DMS153 (cell line): ENCODE results near the gene RBM43.
A peak's percentile ranks its signal among the peaks of the same experiment; 100 is the strongest.
"Not testable (repeated sequence)": the region's sequence is repeated elsewhere in the genome, so short reads cannot be mapped to it uniquely, and the experiment has no call there.

Experiments
- DNase-seq: peaks from one replicate; lab custom pipeline; 2025; lab: John Stamatoyannopoulos, UW

RBM43 gene

DNA sequence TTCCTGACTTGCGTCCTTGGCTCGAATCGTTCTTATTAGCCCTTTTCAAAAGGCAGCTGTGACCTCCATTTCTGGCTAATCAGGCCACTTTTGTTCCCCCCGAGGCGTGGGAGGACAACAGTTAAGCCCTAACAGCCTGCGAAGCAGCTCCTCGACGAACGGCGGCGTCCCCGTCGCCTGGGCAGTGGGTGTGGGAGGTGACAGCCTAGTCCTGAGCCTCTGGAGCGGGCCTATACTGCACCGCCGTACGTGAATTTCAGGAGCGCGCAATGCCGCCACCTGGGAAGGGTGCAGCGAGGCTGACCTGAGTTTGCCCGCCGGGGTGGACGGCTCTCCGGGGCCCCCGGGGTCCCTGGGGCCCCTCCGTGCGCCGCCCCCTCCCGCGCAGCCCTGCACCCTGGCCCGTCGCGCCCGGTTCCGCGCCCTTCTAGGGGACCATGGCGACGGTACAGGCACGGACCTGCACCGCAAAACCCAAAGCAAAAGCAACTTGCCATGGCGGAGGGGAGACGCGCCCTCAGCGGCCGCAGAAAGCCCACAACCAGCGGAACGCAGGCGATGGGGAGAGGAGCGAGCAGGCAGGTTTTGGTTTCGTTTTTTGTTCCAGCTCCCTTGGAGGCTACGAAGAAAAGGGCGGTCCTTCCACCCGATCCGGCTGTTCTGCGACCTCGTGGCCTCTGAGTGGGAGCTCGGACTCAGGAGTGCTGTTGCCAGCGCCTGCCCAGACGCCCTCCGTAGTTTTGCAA is at the start of gene RBM43:
TSS of gene RBM43 (minus strand) at position 633 of the 746 bp plus-strand sequence. CDS start at position 497, 136 bp downstream.
- DNase-seq: peak; percentile 67

DNA sequence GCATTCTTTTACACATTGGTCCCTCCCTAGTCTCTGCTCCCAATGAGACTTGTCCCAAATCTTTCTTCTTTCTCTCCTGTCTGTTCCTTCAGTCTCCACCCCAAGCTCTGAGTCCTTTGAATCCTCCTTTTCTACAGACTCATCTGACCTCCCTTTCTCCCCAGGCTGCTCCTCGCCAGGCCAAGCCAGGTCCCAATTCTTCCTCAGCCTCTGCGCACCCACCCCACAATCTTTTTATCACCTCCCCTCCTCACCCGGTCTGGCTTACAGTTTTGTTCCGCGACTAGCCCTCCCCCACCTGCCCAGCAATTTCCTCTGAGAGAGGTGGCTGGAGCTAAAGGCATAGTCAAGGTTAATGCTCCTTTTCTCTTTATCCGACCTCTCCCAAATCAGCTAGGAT is 48.6 kb upstream of the RBM43 start:
- DNase-seq: not testable (repeated sequence)

DNA sequence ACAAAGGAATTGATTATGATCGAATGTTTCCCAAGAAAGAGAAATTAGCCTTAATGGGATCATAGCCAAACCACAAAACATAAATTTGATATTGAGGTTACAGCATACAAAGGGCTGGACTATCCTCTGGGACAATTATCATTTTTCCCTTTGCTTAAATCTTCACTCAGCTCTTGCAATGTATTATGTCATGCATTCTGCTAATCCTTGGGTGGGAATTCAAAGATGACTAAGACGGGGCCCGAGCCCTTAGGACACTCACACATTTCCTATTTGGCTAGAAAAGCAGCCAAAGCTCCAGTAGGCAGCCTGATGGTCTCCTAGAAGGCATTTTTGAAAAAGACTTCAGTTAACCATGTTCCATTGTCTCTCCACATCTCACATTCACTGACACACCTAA is 45.0 kb upstream of the RBM43 start:
- no peak for DNase-seq

DNA sequence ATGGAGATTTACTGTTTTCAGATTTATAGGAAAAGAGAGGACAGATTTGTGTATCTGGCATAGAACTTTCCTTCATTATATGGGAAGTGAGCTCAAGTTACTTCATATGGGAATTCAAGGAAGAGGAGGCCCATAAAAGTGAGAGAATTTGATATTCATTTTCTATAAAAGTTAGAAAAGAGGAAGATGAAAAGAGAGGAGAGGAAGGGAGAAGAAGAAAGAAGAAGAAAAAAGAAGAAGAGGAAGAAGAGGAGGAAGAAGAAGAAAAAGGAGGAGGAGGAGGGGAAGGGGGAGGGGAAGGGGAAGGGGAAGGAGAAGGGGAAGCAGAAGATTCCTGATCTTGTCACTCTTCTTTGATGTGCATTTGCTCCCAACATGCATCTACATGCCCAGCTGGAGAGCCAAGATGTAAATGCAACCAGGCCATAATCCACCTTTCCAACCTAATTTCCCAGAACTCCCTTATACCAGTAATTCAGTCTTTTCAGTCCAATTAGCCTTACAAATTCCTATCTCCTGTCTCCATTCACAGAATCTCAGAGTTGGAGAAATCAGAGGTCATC is 43.5 kb upstream of the RBM43 start:
- DNase-seq: no peak

GRCh38 chr2:151302879-151303278 is 41.2 kb upstream of the RBM43 start:
- DNase-seq: no peak

- no peak for DNase-seq
Observed at GRCh38 chr2:151302404-151302803, 40.7 kb upstream of the RBM43 start.

DNA sequence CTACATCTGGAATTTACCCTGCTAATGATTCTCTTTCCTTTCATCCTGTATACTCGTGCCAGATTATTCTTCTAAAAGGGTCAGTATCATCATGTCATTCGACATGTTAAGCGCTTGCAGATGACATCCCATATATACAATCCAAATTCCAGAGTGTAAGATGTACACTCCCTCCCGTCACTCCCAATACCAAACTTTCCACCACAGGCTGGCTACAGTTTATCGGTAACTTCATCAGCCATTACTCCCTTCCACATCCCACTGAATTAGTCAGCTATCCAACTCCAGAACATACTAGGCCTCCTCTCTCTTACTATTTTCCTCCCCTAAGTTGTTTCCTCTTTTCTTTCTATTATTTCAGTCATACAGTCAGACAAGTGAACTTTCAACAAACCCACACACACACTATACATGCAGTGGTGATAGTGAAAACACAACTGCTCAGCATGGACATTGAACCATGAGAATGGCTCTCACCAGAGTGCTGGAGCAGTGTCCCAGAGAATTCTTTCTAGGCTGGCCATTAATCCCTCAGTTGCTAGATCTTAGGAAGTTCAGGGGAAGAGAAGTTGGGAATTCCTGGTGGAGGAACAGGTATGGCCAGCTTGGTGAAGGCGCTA is 38.4 kb upstream of the RBM43 start:
- no peak for DNase-seq

- DNase-seq: no peak
Observed at GRCh38 chr2:151297882-151298281, 36.2 kb upstream of the RBM43 start.

DNA sequence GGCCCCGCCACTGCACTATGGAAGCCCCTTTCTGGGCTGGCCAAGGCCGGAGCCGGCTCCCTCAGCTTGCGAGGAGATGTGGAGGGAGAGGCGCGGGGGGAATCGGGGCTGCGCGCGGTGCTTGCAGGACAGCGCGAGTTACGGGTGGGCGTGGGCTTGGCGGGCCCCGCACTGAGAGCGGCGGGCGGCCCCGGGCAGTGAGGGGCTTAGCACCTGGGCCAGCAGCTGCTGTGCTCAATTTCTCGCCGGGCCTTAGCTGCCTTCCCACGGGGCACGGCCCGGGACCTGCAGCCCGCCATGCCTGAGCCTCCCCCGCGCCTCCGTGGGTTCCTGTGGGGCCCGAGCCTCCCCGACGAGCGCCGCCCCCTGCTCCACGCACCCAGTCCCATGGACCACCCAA is 34.3 kb upstream of the RBM43 start:
- DNase-seq: not testable (repeated sequence)

DNA sequence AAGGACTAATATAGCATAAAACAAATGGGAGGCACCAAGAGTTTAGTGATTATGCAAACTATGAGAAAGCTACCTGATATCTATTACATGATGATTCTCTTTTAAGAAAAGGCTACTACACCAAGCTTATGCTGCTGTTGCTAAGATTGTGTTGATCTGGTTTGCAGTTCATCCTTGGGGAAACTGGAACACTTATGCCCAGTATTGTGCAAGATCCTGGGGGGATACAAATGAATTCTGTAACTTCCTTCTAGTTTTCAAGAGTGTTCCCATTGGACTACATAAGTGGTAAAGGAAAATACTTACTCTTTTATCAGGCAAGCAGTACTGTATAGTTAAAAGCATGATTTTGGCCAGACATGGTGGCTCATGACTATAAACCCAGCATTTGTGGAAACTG is 30.9 kb upstream of the RBM43 start:
- DNase-seq: no peak

DNA sequence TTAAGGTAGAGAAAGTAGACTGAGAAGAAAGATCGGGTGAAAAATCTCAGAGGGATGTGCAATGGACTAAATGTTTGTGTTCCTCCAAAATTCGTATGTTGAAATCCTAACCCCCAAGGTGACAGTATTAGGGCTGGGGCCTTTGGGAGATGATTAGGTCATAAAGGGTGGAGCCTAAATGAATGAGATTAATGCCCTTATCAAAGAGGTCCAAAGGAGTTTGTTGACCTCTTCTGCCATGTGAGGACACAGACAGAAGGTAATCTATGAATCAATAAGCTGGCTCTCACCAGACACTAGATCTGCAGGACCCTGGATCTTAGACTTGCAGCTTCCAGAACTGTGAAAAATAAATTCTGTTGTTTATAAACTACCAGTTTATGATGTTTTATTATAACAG is 30.5 kb upstream of the RBM43 start:
- no peak for DNase-seq

GRCh38 chr2:151291224-151291623 is 29.6 kb upstream of the RBM43 start:
- DNase-seq: no peak

- no peak for DNase-seq
Observed at GRCh38 chr2:151289972-151290866, 28.6 kb upstream of the RBM43 start.

DNA sequence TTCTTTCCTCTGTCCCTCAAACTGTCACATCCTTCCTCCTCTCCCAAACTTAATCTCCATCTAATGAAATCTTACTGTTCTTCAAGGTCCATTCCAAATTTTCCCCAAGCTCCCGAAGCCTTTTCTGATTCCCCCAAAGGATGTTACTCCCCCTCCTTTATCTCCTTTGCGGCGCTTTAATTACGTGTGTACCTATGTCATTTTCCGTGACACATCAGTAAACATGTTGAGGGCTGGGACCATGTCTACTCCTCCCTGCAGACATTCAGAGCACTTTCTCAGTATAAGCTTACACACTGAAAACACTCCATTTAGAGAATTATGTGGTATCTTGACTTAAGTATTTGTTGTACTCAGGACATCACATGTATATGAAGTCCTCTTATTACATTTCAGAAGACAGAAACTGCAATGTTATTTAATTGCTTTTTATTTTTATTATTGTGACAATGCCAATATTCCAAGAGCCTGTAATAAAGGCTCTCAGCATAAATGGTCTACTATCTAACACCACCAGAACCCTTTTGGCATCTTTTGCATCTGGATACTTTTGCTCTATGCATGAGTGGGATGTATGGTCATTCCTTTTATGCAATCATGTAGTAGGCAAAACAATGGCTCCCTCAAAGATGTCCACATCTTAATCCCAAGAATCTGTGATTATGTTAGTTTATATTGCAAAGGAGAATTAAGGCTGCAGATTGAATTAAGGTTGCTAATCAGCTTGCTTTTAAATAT is 26.0 kb upstream of the RBM43 start:
- no peak for DNase-seq

- DNase-seq: no peak
Observed at GRCh38 chr2:151282401-151282800, 20.7 kb upstream of the RBM43 start.

GRCh38 chr2:151280271-151280670 is 18.6 kb upstream of the RBM43 start:
- DNase-seq: no peak

- no peak for DNase-seq
Observed at GRCh38 chr2:151278487-151278886, 16.8 kb upstream of the RBM43 start.

DNA sequence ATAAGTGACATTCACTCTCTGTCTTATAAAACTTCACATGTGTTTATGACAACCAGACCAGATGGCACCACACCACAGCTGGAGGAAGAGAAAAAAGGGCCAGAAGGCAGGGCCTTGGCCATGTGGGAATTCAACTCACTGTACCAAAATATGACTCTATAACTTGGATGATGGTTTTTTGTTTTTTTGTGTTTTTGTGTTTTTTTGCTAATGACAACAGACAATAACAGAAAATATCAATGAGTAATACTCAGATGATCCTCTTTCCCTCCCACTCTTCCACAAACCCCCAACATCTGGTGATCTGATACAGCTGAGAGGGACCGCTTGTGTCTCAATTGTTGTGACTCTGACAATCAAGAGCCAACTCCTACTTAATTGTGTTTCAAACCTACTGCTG is 15.4 kb upstream of the RBM43 start:
- DNase-seq: no peak

- no peak for DNase-seq
Observed at GRCh38 chr2:151275291-151275690, 13.6 kb upstream of the RBM43 start.

DNA sequence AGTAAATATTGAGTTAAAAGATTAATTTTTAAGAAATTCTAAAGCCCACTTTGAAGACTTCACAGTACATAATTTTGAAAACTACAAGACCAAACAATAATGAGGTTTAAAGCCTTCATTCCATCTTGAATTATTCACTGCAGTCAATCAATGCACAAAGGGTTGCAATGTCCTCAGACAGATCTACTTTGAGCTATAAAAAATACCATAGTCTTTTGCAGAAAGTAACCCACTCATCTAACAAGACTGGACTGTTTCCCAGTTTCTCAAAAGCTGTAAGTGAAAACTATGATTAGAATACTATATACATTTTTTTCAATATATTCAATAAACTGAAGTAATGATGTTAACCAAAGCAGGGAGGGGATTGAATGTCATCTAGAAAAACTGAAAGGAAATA is 10.2 kb upstream of the RBM43 start:
- no peak for DNase-seq

GRCh38 chr2:151269798-151270568 is 8.3 kb upstream of the RBM43 start:
- DNase-seq: no peak
